Fibroblast of lung (primary cell): ENCODE data around the gene IL1RAPL2. TPM values are rescaled to one million over a fixed set of nuclear protein-coding genes. Genes with fewer than 3 reads are reported as not detected.

Experiments used
- DNase-seq, 2 donors: peaks; one replicate each; pipeline versions ENCODE4 v3.0.0 to v3.0.0-alpha.2; 2010; ENCODE audit warnings: low read depth in 2 of 2
- H2AFZ ChIP-seq: 2 replicates; pipeline ENCODE4 v1.5.1; 2012; ENCODE audit warnings: low read length, control low read depth, inconsistent platforms
- H3K27ac ChIP-seq: 2 replicates; pipeline ENCODE4 v1.5.1; 2011; ENCODE audit warnings: low read length, control low read depth; ENCODE audit not compliant: insufficient read depth
- H3K27me3 ChIP-seq: 2 replicates; pipeline ENCODE4 v1.5.1; 2011; ENCODE audit warnings: mild to moderate bottlenecking, low read length; ENCODE audit not compliant: control insufficient read depth, insufficient read depth
- H3K36me3 ChIP-seq: 2 replicates; pipeline ENCODE4 v1.5.1; 2011; ENCODE audit warnings: low read length; ENCODE audit not compliant: control insufficient read depth, insufficient read depth
- H3K4me1 ChIP-seq: 2 replicates; pipeline ENCODE4 v1.5.1; 2011; ENCODE audit warnings: low read length; ENCODE audit not compliant: control insufficient read depth, insufficient read depth; ENCODE audit errors: extremely low read depth
- H3K4me2 ChIP-seq: 2 replicates; pipeline ENCODE4 v1.5.1; 2011; ENCODE audit warnings: low read length, control low read depth; ENCODE audit not compliant: insufficient read depth; ENCODE audit errors: extremely low read depth
- H3K4me3 ChIP-seq, 4 experiments: fragments of 200-600 bp in 1 of 4; sonication (generic) in 1 of 4; replicated peaks in 1 of 4; 2 replicates each; pipeline ENCODE4 v1.5.1; 2011 to 2016; ENCODE audit warnings: low read length in 4 of 4, low read depth in 3 of 4, mild to moderate bottlenecking in 3 of 4, control low read depth in 2 of 4, inconsistent platforms in 1 of 4, mixed read lengths in 1 of 4; ENCODE audit not compliant: insufficient read depth in 1 of 4; ENCODE audit errors: control extremely low read depth in 1 of 4
- H3K79me2 ChIP-seq: 2 replicates; pipeline ENCODE4 v1.5.1; 2012; ENCODE audit warnings: mild to moderate bottlenecking, low read length, inconsistent platforms; ENCODE audit not compliant: control insufficient read depth, insufficient read depth
- H3K9ac ChIP-seq: 2 replicates; pipeline ENCODE4 v1.5.1; 2011; ENCODE audit warnings: mild to moderate bottlenecking, low read length, control low read depth; ENCODE audit not compliant: insufficient read depth
- H3K9me3 ChIP-seq: 2 replicates; pipeline ENCODE4 v1.5.1; 2012; ENCODE audit warnings: low read depth, low read length; ENCODE audit not compliant: control insufficient read depth, insufficient read depth
- H4K20me1 ChIP-seq: 2 replicates; pipeline ENCODE4 v1.5.1; 2011; ENCODE audit warnings: low read length; ENCODE audit not compliant: control insufficient read depth, insufficient read depth; ENCODE audit errors: extremely low read depth
- EZH2 ChIP-seq: IDR thresholded peaks from 2 replicates; pipeline ENCODE4 v1.5.1; 2012; ENCODE audit warnings: low read length, control low read depth, mild to moderate bottlenecking; ENCODE audit errors: missing control alignments
- polyA plus RNA-seq, 2 donors: library from polyadenylated mRNA; depleted of rRNA in 1 of 2; stranded (reverse) in 1 of 2; unstranded in 1 of 2; fragments of >200 nt; gene quantifications; 2 replicates each; pipeline ENCODE4 v1.2.1, GENCODE V29; 2011 to 2012; ENCODE audit warnings: missing spikeins in 1 of 2
- total RNA-seq: library from RNA; depleted of rRNA; stranded (reverse); fragments of >200 nt; gene quantifications from 2 replicates; pipeline ENCODE4 v1.2.1, GENCODE V29; 2014
- TF ChIP-seq, protein P1 (sequence below), 2 donors: IDR thresholded peaks in 1 of 2; conservative IDR thresholded peaks in 1 of 2; 1 replicate in 1 of 2; 2 replicates in 1 of 2; pipeline ENCODE4 v1.5.1; 2011 to 2012; ENCODE audit warnings: low read length in 2 of 2, control low read depth in 1 of 2, inconsistent platforms in 1 of 2, low read depth in 1 of 2, mild to moderate bottlenecking in 1 of 2

IL1RAPL2 gene
- total and polyA plus RNA-seq, 2 donors (not counting 1 experiment from before 2014, with no cell fraction given) = 0.22 TPM; not detected in 1

DNA sequence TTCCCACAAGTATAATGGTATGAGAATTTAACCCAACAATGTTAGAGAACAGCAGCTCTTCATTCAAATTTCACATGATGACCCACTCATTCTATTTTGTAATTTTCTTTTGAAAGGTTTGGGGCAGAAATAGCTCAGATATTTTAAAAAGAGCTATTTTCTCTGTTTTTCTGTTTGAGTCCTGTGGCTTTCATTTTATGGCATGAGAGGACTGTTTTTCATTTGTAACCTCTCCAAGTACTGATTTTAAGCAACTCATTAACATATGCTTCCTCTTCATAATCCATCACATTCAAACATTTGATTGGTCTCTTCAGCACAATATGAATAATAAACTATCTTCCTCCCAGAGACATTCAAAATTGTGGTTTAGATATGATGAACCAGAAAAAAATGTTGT lies 783.5 kb downstream of the IL1RAPL2 start:
- Histone ChIP-seq H3K79me2 (no peaks in the 10 kb centered on the region), H3K4me2 (no peak overlapping the region), H3K9me3 (no peaks in the 10 kb centered on the region), H4K20me1 (no peaks in the 10 kb centered on the region), H3K27ac (no peak overlapping the region), H3K4me3 (no peak overlapping the region), H3K9ac (no peak overlapping the region), H3K36me3 (no peaks in the 10 kb centered on the region), H3K4me1 (no peaks in the 10 kb centered on the region), H3K27me3 (no peaks in the 10 kb centered on the region), H2AFZ (no peak overlapping the region)
- TF ChIP-seq EZH2 = no peak
- TF ChIP-seq, protein P1, sequence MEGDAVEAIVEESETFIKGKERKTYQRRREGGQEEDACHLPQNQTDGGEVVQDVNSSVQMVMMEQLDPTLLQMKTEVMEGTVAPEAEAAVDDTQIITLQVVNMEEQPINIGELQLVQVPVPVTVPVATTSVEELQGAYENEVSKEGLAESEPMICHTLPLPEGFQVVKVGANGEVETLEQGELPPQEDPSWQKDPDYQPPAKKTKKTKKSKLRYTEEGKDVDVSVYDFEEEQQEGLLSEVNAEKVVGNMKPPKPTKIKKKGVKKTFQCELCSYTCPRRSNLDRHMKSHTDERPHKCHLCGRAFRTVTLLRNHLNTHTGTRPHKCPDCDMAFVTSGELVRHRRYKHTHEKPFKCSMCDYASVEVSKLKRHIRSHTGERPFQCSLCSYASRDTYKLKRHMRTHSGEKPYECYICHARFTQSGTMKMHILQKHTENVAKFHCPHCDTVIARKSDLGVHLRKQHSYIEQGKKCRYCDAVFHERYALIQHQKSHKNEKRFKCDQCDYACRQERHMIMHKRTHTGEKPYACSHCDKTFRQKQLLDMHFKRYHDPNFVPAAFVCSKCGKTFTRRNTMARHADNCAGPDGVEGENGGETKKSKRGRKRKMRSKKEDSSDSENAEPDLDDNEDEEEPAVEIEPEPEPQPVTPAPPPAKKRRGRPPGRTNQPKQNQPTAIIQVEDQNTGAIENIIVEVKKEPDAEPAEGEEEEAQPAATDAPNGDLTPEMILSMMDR (conservative IDR thresholded peaks at IDR 0.05 in 1 of 2, IDR thresholded peaks at IDR 0.05 in 1 of 2; ENCODE audit: low read depth in 1 of 2, low read length in 2 of 2) = no peak
- peak in 1 of 2 donors; percentile 4 for DNase-seq

DNA sequence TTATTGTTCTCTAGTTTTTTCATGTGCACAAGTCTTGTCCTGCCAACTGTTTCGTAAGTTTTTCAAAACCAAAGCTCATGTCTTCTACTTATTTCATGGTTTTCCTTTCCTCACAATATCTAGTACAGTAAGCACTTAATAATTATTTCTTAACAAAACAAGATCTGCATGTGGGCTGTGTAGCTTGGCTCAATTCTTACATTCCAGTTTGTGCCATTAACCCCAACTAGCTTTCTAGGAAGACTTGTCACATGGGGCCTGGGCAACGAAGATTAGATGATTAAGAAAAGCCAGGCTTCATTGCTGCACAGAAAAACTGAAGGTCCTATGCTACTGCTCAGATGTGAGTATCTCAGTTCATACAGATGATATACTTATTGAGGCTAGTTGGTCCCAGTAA lies 809.8 kb downstream of the IL1RAPL2 start:
- DNase-seq = peak; percentile 10 to 85
- Histone ChIP-seq H3K27me3 (no peaks in the 10 kb centered on the region), H3K36me3 (no peaks in the 10 kb centered on the region), H2AFZ (no peak overlapping the region), H3K9me3 (no peaks in the 10 kb centered on the region), H3K27ac (no peak overlapping the region), H3K9ac (no peak overlapping the region), H3K4me1 (no peaks in the 10 kb centered on the region), H3K4me2 (no peak overlapping the region), H4K20me1 (no peaks in the 10 kb centered on the region), H3K79me2 (no peaks in the 10 kb centered on the region), H3K4me3 (no peak overlapping the region)
- TF ChIP-seq, protein P1 (conservative IDR thresholded peaks at IDR 0.05 in 1 of 2, IDR thresholded peaks at IDR 0.05 in 1 of 2; ENCODE audit: low read depth in 1 of 2, low read length in 2 of 2) = no peak
- TF ChIP-seq EZH2 = no peak

DNA sequence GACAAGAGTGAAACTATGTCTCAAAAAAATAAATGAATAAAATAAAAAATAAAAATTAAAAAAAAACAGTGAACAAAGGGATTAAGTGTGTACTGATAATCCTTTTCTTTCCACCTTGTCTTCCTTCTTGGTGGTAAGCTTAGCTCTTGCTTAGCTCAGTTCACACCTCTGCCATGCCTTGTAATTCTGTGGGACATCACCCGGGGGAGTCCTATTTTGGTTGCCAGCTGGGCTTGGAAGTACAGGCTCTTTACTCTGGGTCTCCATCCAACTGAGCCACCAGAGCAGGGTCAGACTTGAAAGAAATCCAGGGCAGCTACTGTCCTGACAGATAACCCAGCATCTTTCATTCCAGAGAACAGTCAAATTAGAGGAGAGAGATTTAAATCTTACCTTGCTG lies 858.7 kb downstream of the IL1RAPL2 start:
- no peak overlapping the region for H3K9ac ChIP-seq
- H3K27ac ChIP-seq = no peak overlapping the region
- no peaks in the 10 kb centered on the region for H3K79me2 ChIP-seq
- H3K36me3 ChIP-seq = no peaks in the 10 kb centered on the region
- H3K4me3 ChIP-seq = no peak overlapping the region
- no peak overlapping the region for H3K4me2 ChIP-seq
- H4K20me1 ChIP-seq = no peaks in the 10 kb centered on the region
- H2AFZ ChIP-seq = no peak overlapping the region
- no peaks in the 10 kb centered on the region for H3K27me3 ChIP-seq
- no peak for DNase-seq
- no peaks in the 10 kb centered on the region for H3K4me1 ChIP-seq
- no peak for TF ChIP-seq EZH2
- TF ChIP-seq, protein P1 (conservative IDR thresholded peaks at IDR 0.05 in 1 of 2, IDR thresholded peaks at IDR 0.05 in 1 of 2; ENCODE audit: low read depth in 1 of 2, low read length in 2 of 2) = no peak
- no peaks in the 10 kb centered on the region for H3K9me3 ChIP-seq
